ENCODE data around the gene GFER. TPM values are rescaled to one million over a fixed set of nuclear protein-coding genes. Genes with fewer than 3 reads are reported as not detected.

Gene GFER
- total and polyA plus RNA-seq, 9 of the 15 experiments (the other 6 are each of a cell fraction or from before 2014, with no cell fraction given) = 4.3 to 53.7 (median 19.8) TPM

GRCh38 chr16:1993731-1994131 is 9.7 kb downstream of the GFER start (continued):
- TF ChIP-seq ZNF212 (CRISPR knock-in tag; IDR thresholded peaks at IDR 0.05) = no peak
- no peak for TF ChIP-seq EZH2 (IDR thresholded peaks at IDR 0.05; ENCODE audit: borderline replicate concordance, low read depth, low read length)
- TF ChIP-seq E2F3 (CRISPR knock-in tag; IDR thresholded peaks at IDR 0.05) = no peak
- no peak for TF ChIP-seq SMARCE1 (IDR thresholded peaks at IDR 0.05)
- TF ChIP-seq LEF1 (IDR thresholded peaks at IDR 0.05) = no peak
- no peak for TF ChIP-seq USF1 (CRISPR knock-in tag; IDR thresholded peaks at IDR 0.05)
- peak; percentile 64; the same call in 1 of the 2 replicates for TF ChIP-seq ZBTB17 (CRISPR knock-in tag; IDR thresholded peaks at IDR 0.05)
- TF ChIP-seq NR2C2 (CRISPR knock-in tag; IDR thresholded peaks at IDR 0.05) = no peak
- no peak for TF ChIP-seq NR2C2 (tag; IDR thresholded peaks at IDR 0.05)
- no peak for TF ChIP-seq ZKSCAN1 (IDR thresholded peaks at IDR 0.05; ENCODE audit: low read depth, low read length)
- no peak for TF ChIP-seq HDGF (IDR thresholded peaks at IDR 0.05)
- TF ChIP-seq, protein P1, sequence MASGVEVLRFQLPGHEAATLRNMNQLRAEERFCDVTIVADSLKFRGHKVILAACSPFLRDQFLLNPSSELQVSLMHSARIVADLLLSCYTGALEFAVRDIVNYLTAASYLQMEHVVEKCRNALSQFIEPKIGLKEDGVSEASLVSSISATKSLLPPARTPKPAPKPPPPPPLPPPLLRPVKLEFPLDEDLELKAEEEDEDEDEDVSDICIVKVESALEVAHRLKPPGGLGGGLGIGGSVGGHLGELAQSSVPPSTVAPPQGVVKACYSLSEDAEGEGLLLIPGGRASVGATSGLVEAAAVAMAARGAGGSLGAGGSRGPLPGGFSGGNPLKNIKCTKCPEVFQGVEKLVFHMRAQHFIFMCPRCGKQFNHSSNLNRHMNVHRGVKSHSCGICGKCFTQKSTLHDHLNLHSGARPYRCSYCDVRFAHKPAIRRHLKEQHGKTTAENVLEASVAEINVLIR (CRISPR knock-in tag; IDR thresholded peaks at IDR 0.05) = no peak
- no peak for TF ChIP-seq ZNF41 (CRISPR knock-in tag; conservative IDR thresholded peaks at IDR 0.05)
- peak; percentile 75; the same call in 1 of the 2 replicates for TF ChIP-seq MEF2D (tag; conservative IDR thresholded peaks at IDR 0.05; ENCODE audit: low read depth)
- TF ChIP-seq ID3 (CRISPR knock-in tag; IDR thresholded peaks at IDR 0.05) = no peak
- peak; percentile 64; the same call in 1 of the 2 replicates for TF ChIP-seq ID3 (tag; IDR thresholded peaks at IDR 0.05)
- TF ChIP-seq, protein P2, sequence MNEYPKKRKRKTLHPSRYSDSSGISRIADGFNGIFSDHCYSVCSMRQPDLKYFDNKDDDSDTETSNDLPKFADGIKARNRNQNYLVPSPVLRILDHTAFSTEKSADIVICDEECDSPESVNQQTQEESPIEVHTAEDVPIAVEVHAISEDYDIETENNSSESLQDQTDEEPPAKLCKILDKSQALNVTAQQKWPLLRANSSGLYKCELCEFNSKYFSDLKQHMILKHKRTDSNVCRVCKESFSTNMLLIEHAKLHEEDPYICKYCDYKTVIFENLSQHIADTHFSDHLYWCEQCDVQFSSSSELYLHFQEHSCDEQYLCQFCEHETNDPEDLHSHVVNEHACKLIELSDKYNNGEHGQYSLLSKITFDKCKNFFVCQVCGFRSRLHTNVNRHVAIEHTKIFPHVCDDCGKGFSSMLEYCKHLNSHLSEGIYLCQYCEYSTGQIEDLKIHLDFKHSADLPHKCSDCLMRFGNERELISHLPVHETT (CRISPR knock-in tag; conservative IDR thresholded peaks at IDR 0.05 in 1 of 2, IDR thresholded peaks at IDR 0.05 in 1 of 2) = 0 out of 4 replicates have a peak, but pooled peaks of 1 of the 2 experiments have one; percentile 40
- TF ChIP-seq GATAD2A (IDR thresholded peaks at IDR 0.05) = no peak
